Gastrocnemius medialis (tissue), 4 donors: ENCODE measurements around the gene MAPK1.

ENCODE experiments used
- CTCF ChIP-seq, 5 experiments: fragments of 450-650 bp in 3 of 5; fragments of 200-600 bp in 2 of 5; sonication (generic) in 2 of 5; IDR thresholded peaks in 4 of 5; conservative IDR thresholded peaks in 1 of 5; 1 replicate in 4 of 5; 2 replicates in 1 of 5; pipeline ENCODE4 v1.5.1; 2016 to 2019; ENCODE audit warnings: antibody characterized with exemption in 5 of 5, mild to moderate bottlenecking in 3 of 5, moderate library complexity in 3 of 5
- POLR2A ChIP-seq, 2 donors: fragments of 450-650 bp; IDR thresholded peaks; one replicate each; pipeline ENCODE4 v1.6.1; 2017; ENCODE audit warnings: antibody characterized with exemption in 2 of 2, mild to moderate bottlenecking in 2 of 2, moderate library complexity in 2 of 2

- TF ChIP-seq POLR2A (IDR thresholded peaks at IDR 0.05) = no peak
- TF ChIP-seq CTCF (IDR thresholded peaks at IDR 0.05 in 4 of 5, conservative IDR thresholded peaks at IDR 0.05 in 1 of 5) = no peak
These were observed 106.8 kb downstream of the MAPK1 start for GRCh38 chr22:21760640-21761039.
